ENCODE results near the gene CKMT2. TPM values are rescaled to one million over a fixed set of nuclear protein-coding genes. Genes with fewer than 3 reads are reported as not detected.

Gene CKMT2
- total and polyA plus RNA-seq, 2 of the 8 experiments (the other 6 are each of a cell fraction or from before 2014, with no cell fraction given): 2.4 to 5.0 TPM

GRCh38 chr5:81288021-81288433 lies 54.9 kb downstream of the CKMT2 start (continued):
- no peak for TF ChIP-seq BCL11A (IDR thresholded peaks at IDR 0.05; ENCODE audit: low read depth in 2 of 2, low read length in 2 of 2)

All from H1 (cell line).